ENCODE results near the gene STARD13. TPM values are rescaled to one million over a fixed set of nuclear protein-coding genes. Genes with fewer than 3 reads are reported as not detected.

STARD13 gene
- total RNA-seq, 2 donors from 2014 or later: 27.4 to 31.1 TPM

DNA sequence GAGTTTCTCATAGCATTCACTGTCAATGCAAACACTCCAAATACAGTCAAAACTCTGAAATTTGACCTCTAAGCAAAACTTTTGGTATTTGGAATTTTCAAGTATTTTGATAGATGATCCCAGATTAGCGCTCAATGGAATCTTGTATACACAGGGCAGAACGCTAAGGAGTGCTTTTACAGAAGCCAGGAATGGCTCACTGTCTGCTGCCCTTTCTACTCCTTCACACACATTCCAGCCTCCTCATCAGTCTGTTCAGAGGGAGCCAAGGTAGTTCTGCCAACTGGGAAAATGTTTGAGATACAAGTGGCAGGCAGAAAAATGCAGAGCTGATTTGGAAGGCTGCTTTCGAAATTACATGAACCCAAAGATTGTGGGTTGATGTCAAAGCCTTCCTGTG is 4.4 kb upstream of the STARD13 start:
- H3K4me1 ChIP-seq (replicated peaks): no peaks in the 10 kb centered on the region
- DNase-seq (ENCODE audit: low spot score): no peak
- no peak for TF ChIP-seq POLR2A (IDR thresholded peaks at IDR 0.05)
- TF ChIP-seq, protein P1, sequence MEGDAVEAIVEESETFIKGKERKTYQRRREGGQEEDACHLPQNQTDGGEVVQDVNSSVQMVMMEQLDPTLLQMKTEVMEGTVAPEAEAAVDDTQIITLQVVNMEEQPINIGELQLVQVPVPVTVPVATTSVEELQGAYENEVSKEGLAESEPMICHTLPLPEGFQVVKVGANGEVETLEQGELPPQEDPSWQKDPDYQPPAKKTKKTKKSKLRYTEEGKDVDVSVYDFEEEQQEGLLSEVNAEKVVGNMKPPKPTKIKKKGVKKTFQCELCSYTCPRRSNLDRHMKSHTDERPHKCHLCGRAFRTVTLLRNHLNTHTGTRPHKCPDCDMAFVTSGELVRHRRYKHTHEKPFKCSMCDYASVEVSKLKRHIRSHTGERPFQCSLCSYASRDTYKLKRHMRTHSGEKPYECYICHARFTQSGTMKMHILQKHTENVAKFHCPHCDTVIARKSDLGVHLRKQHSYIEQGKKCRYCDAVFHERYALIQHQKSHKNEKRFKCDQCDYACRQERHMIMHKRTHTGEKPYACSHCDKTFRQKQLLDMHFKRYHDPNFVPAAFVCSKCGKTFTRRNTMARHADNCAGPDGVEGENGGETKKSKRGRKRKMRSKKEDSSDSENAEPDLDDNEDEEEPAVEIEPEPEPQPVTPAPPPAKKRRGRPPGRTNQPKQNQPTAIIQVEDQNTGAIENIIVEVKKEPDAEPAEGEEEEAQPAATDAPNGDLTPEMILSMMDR (IDR thresholded peaks at IDR 0.05): no peak
- no peak for TF ChIP-seq POLR2AphosphoS5 (IDR thresholded peaks at IDR 0.05)
- no peaks in the 10 kb centered on the region for H3K9me3 ChIP-seq
- intact Hi-C loops (cut with DNase I): loop anchor here (5.0 to 10.0 kb wide), 2 partner anchors 83 to 435 kb away; no protein-coding TSS in a partner anchor
- H3K36me3 ChIP-seq: no peaks in the 10 kb centered on the region
- 86% methylated on average over 3 of the region's 3 CpGs for WGBS
- H3K27me3 ChIP-seq (replicated peaks; ENCODE audit: insufficient read depth): no peaks in the 10 kb centered on the region
- H3K27ac ChIP-seq: no peak overlapping the region
- H3K4me3 ChIP-seq: no peak overlapping the region

DNA sequence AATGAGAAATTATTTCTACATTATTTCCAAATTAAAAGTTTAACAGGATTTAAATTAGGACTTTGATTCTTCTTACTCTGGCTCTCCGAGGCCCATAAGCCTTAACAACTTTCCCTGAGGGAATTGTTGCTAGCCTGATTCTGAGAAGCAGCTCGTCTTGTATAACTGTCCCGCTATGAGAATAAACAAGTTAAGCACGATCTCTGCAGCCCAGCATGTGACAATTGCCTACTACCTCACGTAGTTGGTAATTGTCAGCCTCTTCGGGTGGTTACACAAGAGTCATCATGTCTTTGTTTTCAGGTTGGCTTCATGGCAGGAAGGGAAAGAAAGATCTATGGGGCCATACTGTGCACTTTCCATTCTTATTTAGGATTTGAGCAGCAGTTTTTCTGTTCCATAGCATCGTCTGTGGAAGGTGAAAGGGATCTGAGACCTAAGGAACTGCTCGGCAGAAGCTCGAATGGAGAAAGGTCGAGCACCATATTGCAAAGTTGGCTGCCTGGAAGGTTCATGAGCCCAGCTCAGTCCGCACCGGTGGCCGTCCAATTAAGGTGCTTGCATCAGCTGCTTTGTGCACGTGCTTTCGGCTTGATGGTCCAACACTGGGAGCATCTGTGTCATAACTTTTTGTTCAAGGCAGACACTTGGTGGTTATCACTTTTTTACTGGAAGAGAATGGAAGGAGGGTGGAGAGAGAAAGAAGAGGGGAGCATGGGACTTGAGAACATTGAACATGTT is 1.8 kb upstream of the STARD13 start:
- Histone ChIP-seq H3K36me3 (no peaks in the 10 kb centered on the region), H3K27me3 (replicated peaks; ENCODE audit: insufficient read depth) (no peaks in the 10 kb centered on the region), H3K9me3 (no peaks in the 10 kb centered on the region), H3K4me3 (no peak overlapping the region), H3K27ac (no peak overlapping the region), H3K4me1 (replicated peaks) (no peaks in the 10 kb centered on the region)
- no peak for TF ChIP-seq POLR2AphosphoS5 (IDR thresholded peaks at IDR 0.05)
- no peak for TF ChIP-seq POLR2A (IDR thresholded peaks at IDR 0.05)
- TF ChIP-seq, protein P1 (IDR thresholded peaks at IDR 0.05): no peak
- 94% methylated on average over 15 of the region's 15 CpGs for WGBS
- intact Hi-C loops (cut with DNase I): loop anchor here (5.0 to 10.0 kb wide), 2 partner anchors 80 to 437 kb away; no protein-coding TSS in a partner anchor
- no peak for DNase-seq (ENCODE audit: low spot score)

DNA sequence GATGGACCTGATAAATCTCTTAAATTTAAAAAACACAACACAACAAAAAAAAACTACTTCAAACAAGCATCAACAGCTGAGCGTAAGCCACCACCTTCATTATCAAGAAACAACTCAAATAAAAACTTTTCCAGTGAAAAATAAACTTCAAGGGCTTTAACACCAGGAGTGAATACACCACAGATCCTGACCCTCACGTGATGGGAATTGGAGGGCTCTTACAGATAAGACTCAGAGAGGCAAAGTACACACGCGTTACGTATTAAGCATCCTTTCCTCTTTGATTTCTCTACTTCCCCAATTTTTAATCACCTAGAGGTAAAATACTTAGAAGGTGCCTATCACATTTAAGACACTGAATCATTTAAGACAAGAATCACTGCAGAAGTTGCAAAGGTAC is 573 bp upstream of the STARD13 start:
- DNase-seq (ENCODE audit: low spot score): no peak
- Histone ChIP-seq H3K4me1 (replicated peaks) (no peaks in the 10 kb centered on the region), H3K27me3 (replicated peaks; ENCODE audit: insufficient read depth) (no peaks in the 10 kb centered on the region), H3K4me3 (peak overlapping the region; percentile 52 to 60), H3K36me3 (no peaks in the 10 kb centered on the region), H3K27ac (peak overlapping the region; percentile 89 to 91), H3K9me3 (no peaks in the 10 kb centered on the region)
- WGBS: 9% methylated on average over 5 of the region's 5 CpGs
- TF ChIP-seq POLR2A (IDR thresholded peaks at IDR 0.05): no peak
- intact Hi-C loops (cut with DNase I): loop anchor here (5.0 to 10.0 kb wide), 2 partner anchors 79 to 439 kb away; no protein-coding TSS in a partner anchor

DNA sequence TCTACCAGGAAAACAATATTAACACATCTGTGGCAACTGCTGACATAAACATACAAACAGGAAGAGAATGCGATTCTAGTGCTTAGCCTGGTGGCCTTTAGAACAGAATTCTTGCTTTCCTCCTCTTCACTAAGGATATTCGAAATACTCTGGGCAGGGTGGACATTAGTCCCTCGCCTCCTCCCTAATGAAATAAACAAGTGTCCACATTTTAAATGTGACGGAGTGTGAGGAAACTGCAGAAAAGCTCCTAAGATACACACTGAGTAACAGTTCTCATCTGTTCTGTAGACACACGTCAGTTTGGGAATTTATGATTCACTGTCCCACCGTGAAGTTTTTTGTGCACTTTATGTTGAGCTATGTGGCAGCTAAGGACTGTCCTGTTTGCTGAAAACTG is 639 bp downstream of the STARD13 start:
- no peaks in the 10 kb centered on the region for H3K36me3 ChIP-seq
- intact Hi-C loops (cut with DNase I): loop anchor here (5.0 to 10.0 kb wide), 2 partner anchors 78 to 440 kb away; no protein-coding TSS in a partner anchor
- 3% methylated on average over 6 of the region's 6 CpGs for WGBS
- TF ChIP-seq, protein P1 (IDR thresholded peaks at IDR 0.05): peak in 1 of 4 experiments; percentile 2
- no peak for TF ChIP-seq POLR2AphosphoS5 (IDR thresholded peaks at IDR 0.05)
- TF ChIP-seq POLR2A (IDR thresholded peaks at IDR 0.05): no peak
- H3K9me3 ChIP-seq: no peaks in the 10 kb centered on the region
- no peaks in the 10 kb centered on the region for H3K4me1 ChIP-seq (replicated peaks)
- peak overlapping the region; percentile 89 to 91 for H3K27ac ChIP-seq
- DNase-seq (ENCODE audit: low spot score): no peak
- peak overlapping the region; percentile 52 to 60 for H3K4me3 ChIP-seq
- no peaks in the 10 kb centered on the region for H3K27me3 ChIP-seq (replicated peaks; ENCODE audit: insufficient read depth)

DNA sequence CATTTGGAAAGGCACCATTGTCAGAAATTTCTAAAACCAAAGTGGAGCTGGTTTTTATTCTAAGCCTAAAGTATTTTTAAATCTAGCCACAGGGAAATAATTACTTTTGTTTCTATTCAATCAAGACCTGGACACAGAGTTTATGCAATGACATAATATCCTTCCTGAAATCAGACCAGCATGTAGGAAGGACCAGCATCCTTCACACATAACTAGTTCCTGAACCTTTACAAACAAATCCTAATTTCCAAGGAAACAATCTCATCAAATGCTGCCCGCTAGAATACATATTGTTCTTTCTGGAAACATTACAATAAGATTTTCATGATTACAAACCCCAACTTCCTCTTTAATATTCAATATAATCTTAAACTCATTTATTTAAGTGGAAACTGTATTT is 1.5 kb downstream of the STARD13 start:
- Histone ChIP-seq H3K4me1 (replicated peaks) (no peaks in the 10 kb centered on the region), H3K27me3 (replicated peaks; ENCODE audit: insufficient read depth) (no peaks in the 10 kb centered on the region), H3K4me3 (peak overlapping the region; percentile 52 to 60), H3K27ac (peak overlapping the region; percentile 89 to 91), H3K36me3 (no peaks in the 10 kb centered on the region), H3K9me3 (no peaks in the 10 kb centered on the region)
- TF ChIP-seq, protein P1 (IDR thresholded peaks at IDR 0.05): no peak
- TF ChIP-seq POLR2AphosphoS5 (IDR thresholded peaks at IDR 0.05): peak; percentile 12
- intact Hi-C loops (cut with DNase I): loop anchor here (10.0 kb wide), 1 partner anchor 441 kb away; no protein-coding TSS in a partner anchor
- no peak for DNase-seq (ENCODE audit: low spot score)
- WGBS: 33% methylated on average over 1 of the region's 1 CpG
